T-helper 22 cell (primary cell): Measurements from ENCODE around the gene MYO3B.

Experiments used
- DNase-seq: peaks from one replicate; pipeline ENCODE4 v3.0.0-alpha.2; 2020; ENCODE audit warnings: low read depth

MYO3B gene

DNA sequence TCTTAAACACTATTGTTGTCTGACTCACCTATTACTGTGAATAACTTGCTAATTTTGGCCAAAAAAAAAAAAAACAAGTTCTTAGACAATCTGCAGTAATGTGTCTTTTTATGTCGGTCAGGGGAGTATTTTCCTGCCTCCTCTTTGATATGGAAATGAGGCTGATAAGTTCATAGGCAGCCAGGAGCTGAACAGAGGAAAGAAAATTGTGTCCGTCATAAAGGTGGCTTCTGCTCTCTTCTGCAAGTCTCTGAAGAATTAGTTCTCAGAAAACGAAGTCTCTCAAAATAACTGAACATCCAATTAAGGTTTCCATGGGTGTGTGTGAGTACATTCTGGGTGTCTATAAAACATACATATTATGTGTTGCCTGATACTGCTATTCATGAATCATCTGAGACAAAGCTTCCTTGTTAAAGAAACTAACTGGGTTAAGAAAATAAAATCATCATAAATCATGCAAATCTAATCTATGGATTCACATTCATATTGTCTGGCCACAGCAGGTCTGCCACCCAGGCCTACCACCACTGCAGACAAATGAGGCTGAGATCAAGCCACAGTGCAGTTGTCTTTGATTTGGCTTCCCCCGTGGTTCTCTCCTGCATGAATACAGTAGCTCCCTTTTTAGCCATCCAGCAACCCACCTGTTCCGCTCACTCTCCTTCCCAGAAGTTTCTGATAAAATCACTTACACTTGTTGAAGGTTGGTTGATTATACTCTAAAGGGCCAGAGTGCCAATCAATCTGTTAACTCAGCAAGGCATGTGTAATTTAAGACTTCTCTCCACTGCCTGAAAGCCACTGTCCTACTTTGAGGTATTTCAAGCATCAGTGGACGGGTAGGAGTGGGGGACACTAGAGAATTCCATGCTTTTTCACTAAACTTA is 517.8 kb downstream of the MYO3B start:
- DNase-seq: no peak

DNA sequence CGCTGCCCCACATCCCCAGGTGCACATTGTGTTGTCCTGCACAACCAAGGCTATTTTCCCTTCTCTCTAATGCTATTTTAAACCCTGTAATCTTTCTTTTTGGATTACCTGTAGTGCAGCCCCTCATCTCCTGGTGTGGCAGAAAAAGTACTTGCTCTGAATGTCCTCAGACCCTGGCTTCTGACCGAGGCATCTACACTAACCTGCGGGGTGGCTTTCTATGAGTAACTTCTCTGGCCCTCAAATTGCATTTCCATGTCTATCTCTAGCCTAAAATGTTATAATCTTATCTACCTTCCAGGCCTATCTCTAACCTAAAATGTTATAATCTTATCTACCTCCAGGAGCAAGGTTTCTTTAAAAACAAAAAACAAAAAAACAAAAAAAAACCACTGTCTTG is 519.0 kb downstream of the MYO3B start:
- DNase-seq: no peak

DNA sequence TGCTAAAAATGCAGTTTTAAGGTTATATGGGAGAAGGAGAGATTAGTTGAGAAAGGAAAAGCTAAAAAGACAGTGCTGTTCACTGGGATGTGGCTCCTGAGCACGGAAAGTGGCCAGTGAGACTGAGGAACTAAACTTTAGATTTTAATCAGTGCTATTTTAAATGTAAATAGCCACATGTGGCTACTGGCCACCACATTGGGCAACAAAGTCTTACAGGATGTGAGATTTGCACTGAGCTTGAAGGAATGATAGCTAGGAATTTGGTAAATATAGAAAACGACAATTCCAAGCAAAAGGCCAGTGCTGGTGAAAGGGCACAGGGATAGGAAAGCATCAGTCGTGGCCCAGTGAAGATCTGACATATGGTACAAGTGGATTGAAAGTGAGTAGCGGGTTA is 523.1 kb downstream of the MYO3B start:
- DNase-seq: no peak

DNA sequence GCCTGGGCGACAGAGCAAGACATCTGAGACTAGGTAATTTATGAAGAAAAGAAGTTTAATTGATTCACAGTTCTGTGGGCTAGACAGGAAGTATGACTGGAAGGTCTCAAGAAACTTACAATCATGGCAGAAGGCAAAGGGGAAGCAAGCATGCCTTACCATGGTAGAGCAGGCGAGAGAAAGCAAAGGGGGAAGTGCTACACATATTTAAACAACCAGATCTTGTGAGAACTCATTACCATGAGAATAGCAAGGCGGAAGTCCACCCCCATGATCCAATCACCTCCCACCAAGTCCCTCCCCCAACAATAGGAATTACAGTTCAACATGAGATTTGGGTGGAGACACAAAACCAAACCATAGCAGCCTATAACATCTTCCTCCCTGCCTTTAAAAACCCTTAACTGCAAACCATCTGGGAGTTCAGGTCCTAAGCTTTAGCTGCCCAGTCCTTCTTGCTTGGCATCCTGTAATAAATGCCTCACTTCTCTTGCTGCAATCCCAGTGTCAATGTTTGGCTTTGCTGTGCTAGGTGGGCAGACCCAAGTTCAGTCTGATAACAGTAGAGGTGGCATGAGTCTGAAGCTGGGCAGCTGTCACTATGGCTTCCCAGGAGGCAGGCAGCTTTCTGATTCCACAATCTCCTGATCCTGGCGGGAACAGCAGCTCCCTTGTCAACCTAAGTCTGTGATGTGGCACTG is 526.0 kb downstream of the MYO3B start:
- no peak for DNase-seq
